DMS53 (cell line): ENCODE data around the gene NCAPD2.

ENCODE experiments used
- DNase-seq: peaks from one replicate; lab custom pipeline; 2025; lab: John Stamatoyannopoulos, UW

Gene NCAPD2

GRCh38 chr12:6534945-6535696, 41.2 kb downstream of the NCAPD2 start:
- peak; percentile 93 for DNase-seq

GRCh38 chr12:6535697-6535946, 41.7 kb downstream of the NCAPD2 start:
- DNase-seq, result no peak

GRCh38 chr12:6535960-6536847, 42.3 kb downstream of the NCAPD2 start:
- peak; percentile 62 for DNase-seq

- peak; percentile 68 for DNase-seq
Measured at GRCh38 chr12:6536894-6537579, 43.1 kb downstream of the NCAPD2 start.

GRCh38 chr12:6537580-6538419, 43.9 kb downstream of the NCAPD2 start:
- peak; percentile 98 for DNase-seq

- DNase-seq, result peak; percentile 85
Measured at GRCh38 chr12:6538420-6539313, 44.8 kb downstream of the NCAPD2 start.

GRCh38 chr12:6539314-6539682, 45.4 kb downstream of the NCAPD2 start:
- DNase-seq, result peak; percentile 75

- peak; percentile 97 for DNase-seq
Measured at GRCh38 chr12:6539707-6540134, 45.8 kb downstream of the NCAPD2 start.

- DNase-seq, result peak; percentile 91
Measured at GRCh38 chr12:6540181-6540877, 46.4 kb downstream of the NCAPD2 start.

- DNase-seq, result peak; percentile 72
Measured at GRCh38 chr12:6541371-6542165, 47.7 kb downstream of the NCAPD2 start.

- peak; percentile 99 for DNase-seq
Measured at GRCh38 chr12:6542209-6543009, 48.5 kb downstream of the NCAPD2 start.

GRCh38 chr12:6546016-6546415, 52.1 kb downstream of the NCAPD2 start:
- DNase-seq, result no peak

GRCh38 chr12:6547566-6547965, 53.7 kb downstream of the NCAPD2 start:
- no peak for DNase-seq

GRCh38 chr12:6547987-6548386, 54.1 kb downstream of the NCAPD2 start:
- no peak for DNase-seq

- DNase-seq, result no peak
Measured at GRCh38 chr12:6548556-6548955, 54.7 kb downstream of the NCAPD2 start.

- DNase-seq, result no peak
Measured at GRCh38 chr12:6548966-6549683, 55.2 kb downstream of the NCAPD2 start.

GRCh38 chr12:6549684-6550151, 55.8 kb downstream of the NCAPD2 start:
- DNase-seq, result no peak
